ENCODE results near the gene ZMYM3.

Gene ZMYM3

DNA sequence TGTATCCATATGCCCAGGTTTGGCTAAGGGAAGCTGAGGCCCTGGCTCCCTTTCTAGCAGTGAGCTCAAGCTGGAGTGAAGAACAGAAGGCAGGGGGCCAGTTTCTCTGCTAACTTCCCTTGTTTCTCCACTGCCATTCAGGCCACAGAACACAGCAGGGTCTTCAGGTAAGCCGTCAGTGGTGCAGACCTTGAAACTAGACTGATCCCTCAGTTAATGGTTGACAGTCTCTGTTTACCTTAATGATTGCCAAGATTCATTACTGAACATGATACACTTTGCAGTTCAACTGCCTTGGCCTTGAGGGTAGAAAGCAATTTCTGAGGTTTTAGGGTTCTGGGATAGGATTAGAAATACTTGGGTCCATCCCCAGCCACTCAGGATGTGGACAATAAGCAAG lies 39.8 kb downstream of the ZMYM3 start:
- no peak for DNase-seq (ENCODE audit: low spot score)

DNA sequence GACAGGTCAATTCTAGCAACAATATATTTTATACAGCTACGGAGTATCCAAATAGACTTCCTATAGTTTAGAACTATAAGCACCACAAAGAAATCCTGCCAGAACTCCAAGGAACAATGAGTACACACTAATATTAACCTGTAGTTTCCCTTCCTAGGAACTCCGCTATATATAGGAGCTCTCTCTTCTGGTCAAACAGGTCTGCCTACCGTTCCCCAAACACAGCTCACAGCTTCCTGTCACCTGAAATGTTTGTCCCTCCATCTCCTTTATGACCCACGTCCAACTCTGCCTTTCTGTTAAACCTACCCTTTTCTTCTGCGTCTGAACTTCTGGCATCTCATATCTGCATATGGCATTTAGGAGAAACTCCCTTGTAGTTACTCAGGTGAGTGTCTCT lies 41.4 kb downstream of the ZMYM3 start:
- no peak for DNase-seq (ENCODE audit: low spot score)

DNA sequence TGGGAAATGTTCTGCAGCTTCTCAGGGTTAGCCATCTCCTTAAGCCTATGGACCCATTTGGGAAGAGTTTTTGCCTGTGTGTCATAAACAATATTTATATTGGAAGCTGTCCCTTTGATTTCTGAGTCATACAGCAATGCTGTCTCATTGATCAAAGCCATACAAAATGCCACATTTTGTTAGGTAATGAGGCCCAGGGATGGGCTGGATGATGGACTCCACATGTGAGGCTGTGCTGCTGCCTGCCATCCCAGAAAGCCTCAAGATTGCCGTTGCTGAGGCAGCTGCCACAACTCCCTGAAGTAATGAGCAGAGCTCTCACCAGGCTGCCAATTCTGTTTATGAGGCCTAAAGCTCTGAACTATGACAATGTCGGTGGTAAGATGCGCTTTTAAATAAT lies 43.1 kb downstream of the ZMYM3 start:
- no peak for DNase-seq (ENCODE audit: low spot score)

DNA sequence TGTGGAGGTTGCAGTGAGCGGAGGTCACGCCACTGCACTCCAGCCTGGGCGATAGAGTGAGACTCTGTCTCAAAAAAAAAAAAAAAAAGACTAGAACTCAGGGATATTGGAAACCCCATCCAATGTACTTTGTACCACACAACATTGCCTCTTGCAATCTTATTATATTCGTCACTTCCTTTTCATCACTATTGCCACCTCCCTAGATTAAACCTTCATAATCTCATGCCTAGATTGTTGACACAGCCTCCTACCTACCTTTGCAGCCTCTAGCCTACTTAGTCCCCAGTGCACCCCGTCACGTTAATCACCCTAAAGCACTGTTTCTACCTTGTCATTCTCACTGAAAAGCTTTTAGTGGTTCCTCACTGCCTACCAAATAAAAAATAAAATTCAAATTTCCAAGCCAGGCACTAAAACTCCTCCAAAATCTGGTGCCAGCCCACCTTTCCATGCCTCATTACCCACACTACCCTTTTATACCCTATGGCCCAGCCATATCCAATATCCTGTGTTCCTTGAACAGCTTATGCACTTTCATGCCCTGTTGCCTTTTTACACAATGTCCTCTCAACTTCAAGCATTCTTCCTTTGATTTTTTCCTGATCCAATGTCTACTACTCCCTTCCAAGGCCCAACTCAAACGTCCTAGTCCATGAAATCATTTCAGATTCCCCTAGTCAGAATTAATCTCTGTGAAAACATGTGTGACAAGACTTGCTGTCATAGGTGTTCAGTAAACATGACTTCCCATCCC lies 54.5 kb downstream of the ZMYM3 start:
- no peak for DNase-seq (ENCODE audit: low spot score)

DNA sequence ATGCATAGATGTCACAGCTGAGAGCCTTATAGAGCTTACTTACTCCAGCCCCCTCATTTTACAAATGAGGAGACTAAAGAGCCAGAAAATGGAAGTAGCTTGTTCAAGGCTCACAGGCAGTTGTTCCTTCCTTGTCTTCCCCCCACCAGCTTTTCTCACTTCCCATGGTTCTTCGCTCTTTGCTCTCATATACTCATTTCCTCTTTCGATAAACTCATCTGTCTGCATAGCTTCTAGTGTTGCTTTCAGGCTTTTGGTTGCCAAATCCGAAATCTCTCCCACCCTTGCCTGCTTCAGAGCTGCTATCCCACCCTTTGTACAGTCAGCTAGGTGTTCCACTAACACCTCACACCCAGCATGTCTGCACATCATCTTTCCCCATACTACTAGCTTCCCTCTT lies 55.9 kb downstream of the ZMYM3 start:
- DNase-seq (ENCODE audit: low spot score): peak; percentile 48

DNA sequence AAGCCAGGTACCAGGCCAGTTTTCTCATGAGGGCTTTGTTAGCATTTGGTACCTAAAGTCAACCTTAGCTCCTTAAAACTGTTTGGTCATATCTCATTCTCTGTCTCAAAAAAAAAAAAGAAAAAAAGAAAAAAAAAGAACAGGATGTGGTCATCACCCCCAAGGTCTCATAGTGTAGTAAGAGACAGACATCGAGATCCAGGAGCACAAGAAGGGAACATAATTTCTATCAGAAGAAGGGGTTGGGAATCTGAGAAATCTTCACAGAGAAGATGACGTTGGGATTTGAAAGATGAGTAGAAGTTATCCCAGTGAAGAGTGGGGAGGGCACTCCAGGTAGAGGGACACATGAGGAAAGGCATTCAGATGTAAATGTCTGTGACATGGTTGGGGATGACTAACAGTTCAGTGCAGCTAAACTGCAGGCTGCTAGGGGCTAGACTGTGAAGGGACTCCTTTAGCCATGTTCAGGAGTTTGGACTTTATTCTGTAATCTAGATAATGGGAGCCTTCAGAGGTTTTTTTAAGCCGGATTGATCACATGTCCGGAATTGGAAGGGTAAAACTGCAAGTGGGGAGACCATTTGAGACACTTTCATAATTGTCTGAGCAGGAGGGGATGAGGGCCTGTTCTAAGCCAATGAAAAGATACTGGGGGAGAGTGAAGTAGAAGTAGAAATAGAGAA lies 57.8 kb downstream of the ZMYM3 start:
- peak; percentile 19 for DNase-seq (ENCODE audit: low spot score)

DNA sequence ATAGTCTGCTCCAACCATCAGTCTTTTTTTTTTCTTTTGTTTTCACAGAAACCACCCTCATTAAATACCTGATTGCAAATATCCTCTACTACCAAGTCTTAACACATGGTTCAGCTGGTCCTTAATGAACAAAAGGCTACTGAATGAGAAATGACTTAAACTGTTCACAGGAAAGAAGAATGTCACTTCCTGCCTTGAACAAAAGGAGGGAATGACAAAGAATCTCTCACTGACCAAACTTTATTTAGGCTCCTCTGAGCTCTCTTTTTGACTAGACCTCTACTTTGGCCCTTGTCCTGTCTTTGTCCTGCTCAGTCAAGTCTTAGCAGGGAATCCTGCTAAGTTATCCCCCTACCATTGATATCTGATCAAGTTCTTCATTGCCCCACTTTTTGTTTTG lies 62.7 kb downstream of the ZMYM3 start:
- DNase-seq (ENCODE audit: low spot score): no peak

Data from activated CD4-positive, alpha-beta T cell treated with anti-CD3 and anti-CD28 coated beads, Interleukin-2, Interleukin-4, amounts not matched to agents 100 ng/mL and 50 ng/mL, durations not matched to agents 16 hours and 8 hours (primary cell).